Astrocyte (in vitro differentiated cells and primary cell): ENCODE results near the gene AGTR1. TPM values are rescaled to one million over a fixed set of nuclear protein-coding genes. Genes with fewer than 3 reads are reported as not detected.

ENCODE experiments used
- DNase-seq: peaks from one replicate; pipeline ENCODE4 v3.0.0-alpha.2; 2010; ENCODE audit warnings: low read depth
- FAIRE-seq: peaks from 2 replicates; lab custom pipeline; 2011; peaks lifted over from hg19 to GRCh38; lab: Jason Lieb, UNC
- H2AFZ ChIP-seq: 2 replicates; pipeline ENCODE4 v1.6.0; 2012; ENCODE audit warnings: low read depth, low read length, inconsistent platforms
- H3K27ac ChIP-seq: 2 replicates; pipeline ENCODE4 v1.5.1; 2011; ENCODE audit warnings: low read depth, low read length, inconsistent platforms
- H3K27me3 ChIP-seq: 2 replicates; pipeline ENCODE4 v1.6.0; 2011; ENCODE audit warnings: low read length, inconsistent platforms; ENCODE audit not compliant: insufficient read depth
- H3K36me3 ChIP-seq: 2 replicates; pipeline ENCODE4 v1.5.1; 2011; ENCODE audit warnings: low read length, inconsistent platforms; ENCODE audit not compliant: insufficient read depth
- H3K4me1 ChIP-seq: 2 replicates; pipeline ENCODE4 v1.5.1; 2011; ENCODE audit warnings: low read length, inconsistent platforms; ENCODE audit not compliant: insufficient read depth
- H3K4me2 ChIP-seq: 2 replicates; pipeline ENCODE4 v1.6.0; 2012; ENCODE audit warnings: low read length, inconsistent platforms
- H3K4me3 ChIP-seq: 2 replicates; pipeline ENCODE4 v1.5.1; 2011; ENCODE audit warnings: low read depth, mild to moderate bottlenecking, low read length, inconsistent platforms; ENCODE audit not compliant: insufficient read depth
- H3K79me2 ChIP-seq: 2 replicates; pipeline ENCODE4 v1.6.0; 2012; ENCODE audit warnings: mild to moderate bottlenecking, low read length, inconsistent platforms; ENCODE audit not compliant: insufficient read depth
- H3K9ac ChIP-seq: 2 replicates; pipeline ENCODE4 v1.6.0; 2012; ENCODE audit warnings: mild to moderate bottlenecking, low read length, inconsistent platforms
- H3K9me3 ChIP-seq: 2 replicates; pipeline ENCODE4 v1.5.1; 2012; ENCODE audit warnings: low read depth, mild to moderate bottlenecking, low read length, inconsistent platforms; ENCODE audit not compliant: insufficient read depth
- H4K20me1 ChIP-seq: 2 replicates; pipeline ENCODE4 v1.6.0; 2012; ENCODE audit warnings: low read length, inconsistent platforms; ENCODE audit not compliant: insufficient read depth
- H3K27ac Mint-ChIP-seq: one replicate; pipeline ENCODE4 v1.8.0; 2021; ENCODE audit warnings: mild to moderate bottlenecking, mixed read lengths; ENCODE audit not compliant: unreplicated experiment
- H3K27me3 Mint-ChIP-seq: one replicate; pipeline ENCODE4 v1.8.0; 2021; ENCODE audit warnings: low read depth, mixed read lengths; ENCODE audit not compliant: unreplicated experiment
- H3K36me3 Mint-ChIP-seq: one replicate; pipeline ENCODE4 v1.8.0; 2021; ENCODE audit warnings: low read depth, mixed read lengths; ENCODE audit not compliant: unreplicated experiment
- H3K4me1 Mint-ChIP-seq: one replicate; pipeline ENCODE4 v1.8.0; 2021; ENCODE audit warnings: low read depth, mixed read lengths; ENCODE audit not compliant: unreplicated experiment
- H3K4me3 Mint-ChIP-seq: one replicate; pipeline ENCODE4 v1.8.0; 2021; ENCODE audit warnings: mild to moderate bottlenecking, moderate library complexity, mixed read lengths; ENCODE audit not compliant: unreplicated experiment
- H3K9me3 Mint-ChIP-seq: one replicate; pipeline ENCODE4 v1.8.0; 2021; ENCODE audit warnings: mild to moderate bottlenecking, mixed read lengths; ENCODE audit not compliant: unreplicated experiment
- CTCF ChIP-seq: IDR thresholded peaks from 2 replicates; pipeline ENCODE4 v1.5.1; 2011; ENCODE audit warnings: low read depth, mild to moderate bottlenecking, inconsistent platforms, low read length, moderate library complexity; ENCODE audit not compliant: insufficient read depth
- EZH2 ChIP-seq: IDR thresholded peaks from 2 replicates; pipeline ENCODE4 v1.6.1; 2012; ENCODE audit warnings: mild to moderate bottlenecking, low read length, inconsistent platforms; ENCODE audit not compliant: insufficient read depth
- total RNA-seq: library from RNA; stranded (reverse); gene quantifications from 2 replicates; pipeline ENCODE4 v1.2.1, GENCODE V29; 2021

AGTR1 gene
- total RNA-seq, 1 donor from 2014 or later: 0.61 TPM

GRCh38 chr3:148730676-148731075, 33.0 kb downstream of the AGTR1 start:
- Histone ChIP-seq H3K79me2 (no peaks in the 10 kb centered on the region), H3K9me3 (no peaks in the 10 kb centered on the region), H3K36me3 (no peaks in the 10 kb centered on the region), H2AFZ (no peak overlapping the region), H3K9ac (no peak overlapping the region), H4K20me1 (no peaks in the 10 kb centered on the region), H3K27me3 (no peaks in the 10 kb centered on the region), H3K4me3 (no peak overlapping the region), H3K27ac (no peak overlapping the region), H3K4me1 (no peaks in the 10 kb centered on the region), H3K4me2 (no peak overlapping the region)
- FAIRE-seq (no peak), DNase-seq (no peak)
- no peaks in the 10 kb centered on the region for H3K27me3 Mint-ChIP-seq
- H3K27ac Mint-ChIP-seq: no peak overlapping the region
- no peaks in the 10 kb centered on the region for H3K36me3 Mint-ChIP-seq
- H3K4me1 Mint-ChIP-seq: peaks cover 3% of the 10 kb centered on the region
- no peak for TF ChIP-seq CTCF
- H3K4me3 Mint-ChIP-seq: no peak overlapping the region
- H3K9me3 Mint-ChIP-seq: no peaks in the 10 kb centered on the region

GRCh38 chr3:148735597-148735996, 37.9 kb downstream of the AGTR1 start:
- H3K36me3 Mint-ChIP-seq: no peaks in the 10 kb centered on the region
- H3K79me2 ChIP-seq: no peaks in the 10 kb centered on the region
- H3K36me3 ChIP-seq: no peaks in the 10 kb centered on the region
- H2AFZ ChIP-seq: no peak overlapping the region
- peaks cover 12% of the 10 kb centered on the region for H3K4me1 Mint-ChIP-seq
- TF ChIP-seq EZH2 (no peak), CTCF (no peak)
- no peaks in the 10 kb centered on the region for H3K4me1 ChIP-seq
- no peak for FAIRE-seq
- no peaks in the 10 kb centered on the region for H3K9me3 ChIP-seq
- H3K4me2 ChIP-seq: no peak overlapping the region
- no peak overlapping the region for H3K9ac ChIP-seq
- no peak overlapping the region for H3K27ac ChIP-seq
- H3K27me3 ChIP-seq: no peaks in the 10 kb centered on the region
- H3K4me3 ChIP-seq: no peak overlapping the region
- DNase-seq: peak; percentile 42
- no peak overlapping the region for H3K27ac Mint-ChIP-seq
- no peaks in the 10 kb centered on the region for H3K9me3 Mint-ChIP-seq
- H3K4me3 Mint-ChIP-seq: no peak overlapping the region
- no peaks in the 10 kb centered on the region for H4K20me1 ChIP-seq
- H3K27me3 Mint-ChIP-seq: no peaks in the 10 kb centered on the region

GRCh38 chr3:148736086-148736485, 38.4 kb downstream of the AGTR1 start:
- no peaks in the 10 kb centered on the region for H3K9me3 Mint-ChIP-seq
- H2AFZ ChIP-seq: no peak overlapping the region
- no peaks in the 10 kb centered on the region for H3K4me1 ChIP-seq
- H3K36me3 ChIP-seq: no peaks in the 10 kb centered on the region
- no peak for DNase-seq
- H3K36me3 Mint-ChIP-seq: no peaks in the 10 kb centered on the region
- no peak overlapping the region for H3K27ac ChIP-seq
- H3K27me3 Mint-ChIP-seq: no peaks in the 10 kb centered on the region
- H3K4me1 Mint-ChIP-seq: peaks cover 12% of the 10 kb centered on the region
- H3K79me2 ChIP-seq: no peaks in the 10 kb centered on the region
- no peak overlapping the region for H3K4me3 ChIP-seq
- H3K4me2 ChIP-seq: no peak overlapping the region
- TF ChIP-seq EZH2 (no peak), CTCF (no peak)
- no peaks in the 10 kb centered on the region for H3K9me3 ChIP-seq
- no peak overlapping the region for H3K27ac Mint-ChIP-seq
- no peak overlapping the region for H3K9ac ChIP-seq
- no peak overlapping the region for H3K4me3 Mint-ChIP-seq
- H3K27me3 ChIP-seq: no peaks in the 10 kb centered on the region
- no peak for FAIRE-seq
- no peaks in the 10 kb centered on the region for H4K20me1 ChIP-seq
